ENCODE measurements around the gene PHF1.
"Not testable (repeated sequence)": the region's sequence is repeated elsewhere in the genome, so short reads cannot be mapped to it uniquely, and the experiment has no call there.

Gene PHF1

GRCh38 chr6:33410711-33411631, at the start of gene PHF1:
Gene PHF1, plus strand, starts transcription at chr6:33411014. Its CDS starts 1,250 bp downstream, at chr6:33412264.
- peak; percentile 10 for TF ChIP-seq CTCF (IDR thresholded peaks at IDR 0.05)
- peak within 1 kb of the TSS; percentile 75 to 82 for H3K4me3 ChIP-seq (ENCODE audit: low read depth in 1 of 2, low read length in 1 of 2)
- no peaks in the 10 kb centered on the region for H3K27me3 ChIP-seq
- H3K36me3 ChIP-seq: peaks cover 40% of the 10 kb centered on the region
- peaks cover 18 to 25% of the 10 kb centered on the region in 2 experiments for H3K4me1 ChIP-seq (ENCODE audit: control insufficient read depth in 1 of 2, insufficient read depth in 1 of 2, low read depth in 1 of 2, low read length in 1 of 2)
- peak within 1 kb of the TSS; percentile 98 for H3K27ac ChIP-seq
- H3K9me3 ChIP-seq: no peaks in the 10 kb centered on the region

- not testable (repeated sequence) for H3K36me3 ChIP-seq; H3K4me3 ChIP-seq (ENCODE audit: low read depth in 1 of 2, low read length in 1 of 2); H3K9me3 ChIP-seq; H3K27ac ChIP-seq; H3K27me3 ChIP-seq; H3K4me1 ChIP-seq (ENCODE audit: control insufficient read depth in 1 of 2, insufficient read depth in 1 of 2, low read depth in 1 of 2, low read length in 1 of 2)
These were observed 47.3 kb upstream of the PHF1 start for GRCh38 chr6:33363486-33363885.

DNA sequence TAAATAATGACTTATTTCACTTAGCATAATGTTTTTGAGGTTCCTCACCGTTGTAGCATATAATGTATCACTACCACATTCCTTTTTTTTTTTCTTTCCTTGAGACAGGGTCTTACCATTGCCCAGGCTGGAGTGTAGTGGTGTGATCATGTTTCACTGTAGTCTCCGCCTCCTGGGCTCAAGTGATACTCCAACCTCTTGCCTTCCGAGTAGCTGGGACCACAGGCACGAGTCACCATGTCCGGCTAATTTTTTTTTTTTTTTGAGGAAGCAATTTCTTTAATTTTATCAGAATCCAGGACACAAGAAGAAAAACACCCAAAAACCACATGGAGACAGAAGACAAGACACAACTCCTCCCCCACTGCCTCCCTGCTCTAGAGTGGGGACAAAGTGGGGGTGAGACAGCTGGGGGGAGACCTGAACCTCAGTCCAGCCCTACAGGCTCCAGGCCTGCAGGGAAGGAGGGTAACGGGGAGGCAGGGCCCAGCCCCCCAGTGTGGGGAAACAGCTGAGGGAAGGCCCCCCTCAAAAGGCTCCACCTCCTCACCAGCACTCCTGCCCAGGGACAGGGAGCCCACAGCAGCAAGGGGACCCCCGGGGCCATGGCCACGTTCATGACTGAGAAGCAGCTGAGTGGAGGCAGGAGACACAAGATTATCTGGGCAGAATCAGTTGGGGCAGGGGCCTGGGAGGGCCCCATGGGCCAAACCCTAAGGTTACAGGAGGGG, 46.2 kb upstream of the PHF1 start:
- not testable (repeated sequence) for H3K27me3 ChIP-seq; H3K27ac ChIP-seq; H3K9me3 ChIP-seq; H3K4me3 ChIP-seq (ENCODE audit: low read depth in 1 of 2, low read length in 1 of 2); H3K4me1 ChIP-seq (ENCODE audit: control insufficient read depth in 1 of 2, insufficient read depth in 1 of 2, low read depth in 1 of 2, low read length in 1 of 2); H3K36me3 ChIP-seq

DNA sequence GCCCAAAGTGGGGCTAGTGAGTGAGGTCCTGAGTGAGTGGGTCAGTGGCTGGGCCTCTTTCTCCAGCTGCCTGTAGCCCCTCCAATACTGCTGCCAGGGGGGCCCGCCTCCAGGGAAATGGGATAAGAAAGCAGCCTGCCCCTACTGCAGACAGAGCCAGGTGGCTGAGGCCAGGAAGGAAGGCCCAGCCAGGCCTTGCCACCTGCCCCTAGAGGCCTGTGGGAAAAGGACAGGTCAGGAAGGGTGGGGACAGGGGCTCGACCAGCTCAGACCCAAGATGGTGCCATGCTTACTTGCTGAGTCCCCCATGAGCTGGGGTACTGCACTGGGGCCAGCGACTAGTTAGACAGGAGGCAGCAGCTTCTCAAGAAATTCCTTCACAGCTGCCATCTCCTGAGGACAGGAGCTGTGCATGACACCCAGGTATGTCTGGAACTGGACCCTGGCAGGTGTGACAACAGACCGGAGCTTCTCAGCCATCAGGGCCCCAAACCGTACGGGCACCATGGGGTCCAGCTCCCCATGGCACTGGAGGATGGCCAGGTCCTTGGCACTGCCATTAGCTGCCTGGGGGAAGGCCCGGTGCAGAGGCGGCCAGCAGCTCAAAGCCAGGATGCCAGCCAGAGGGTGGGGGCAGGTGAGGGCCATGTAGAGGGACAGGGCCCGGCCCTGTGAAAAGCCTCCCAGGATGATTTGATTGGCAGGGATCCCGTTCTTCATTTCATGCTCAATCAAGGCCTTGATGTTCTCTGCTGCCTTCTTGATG, 45.4 kb upstream of the PHF1 start:
- H3K9me3 ChIP-seq; H3K36me3 ChIP-seq; H3K27ac ChIP-seq; H3K4me1 ChIP-seq (ENCODE audit: control insufficient read depth in 1 of 2, insufficient read depth in 1 of 2, low read depth in 1 of 2, low read length in 1 of 2); H3K27me3 ChIP-seq; H3K4me3 ChIP-seq (ENCODE audit: low read depth in 1 of 2, low read length in 1 of 2): not testable (repeated sequence)

DNA sequence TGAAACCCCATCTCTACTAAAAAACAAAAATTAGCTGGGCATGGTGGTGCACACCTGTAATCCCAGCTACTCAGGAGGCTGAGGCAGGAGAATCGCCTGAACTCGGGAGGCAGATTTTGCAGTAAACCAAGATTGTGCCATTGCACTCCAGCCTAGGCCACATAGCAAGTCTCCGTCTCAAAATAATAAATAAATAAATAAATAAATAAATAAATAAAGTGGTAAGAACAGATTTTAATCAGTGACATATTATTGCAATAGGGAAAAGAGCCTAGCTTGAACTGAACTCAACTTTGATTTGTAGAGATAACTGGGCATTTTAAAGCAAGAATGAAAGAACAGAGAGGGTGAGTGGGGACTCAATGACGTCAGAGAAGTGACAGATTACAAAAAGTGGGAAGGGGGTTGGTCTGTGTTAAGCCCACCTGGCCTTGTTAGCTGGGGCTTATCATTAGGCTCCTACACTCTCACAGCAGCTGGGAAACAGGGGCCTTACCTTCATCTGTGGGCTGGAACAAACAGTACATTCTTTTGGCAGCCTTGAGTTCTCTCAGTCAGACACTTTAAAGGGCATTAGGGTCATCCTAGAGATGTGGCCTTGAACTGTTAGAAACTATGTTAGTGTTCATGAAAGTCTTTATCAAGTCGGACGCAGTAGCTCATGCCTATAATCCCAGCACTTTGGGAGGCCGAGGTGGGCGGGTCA, 43.7 kb upstream of the PHF1 start:
- Histone ChIP-seq H3K36me3 (no peaks in the 10 kb centered on the region), H3K27ac (no peak overlapping the region), H3K4me3 (ENCODE audit: low read depth in 1 of 2, low read length in 1 of 2) (no peak overlapping the region), H3K27me3 (no peaks in the 10 kb centered on the region), H3K4me1 (ENCODE audit: control insufficient read depth in 1 of 2, insufficient read depth in 1 of 2, low read depth in 1 of 2, low read length in 1 of 2) (no peaks in the 10 kb centered on the region), H3K9me3 (no peaks in the 10 kb centered on the region)
- TF ChIP-seq CTCF (IDR thresholded peaks at IDR 0.05): no peak

DNA sequence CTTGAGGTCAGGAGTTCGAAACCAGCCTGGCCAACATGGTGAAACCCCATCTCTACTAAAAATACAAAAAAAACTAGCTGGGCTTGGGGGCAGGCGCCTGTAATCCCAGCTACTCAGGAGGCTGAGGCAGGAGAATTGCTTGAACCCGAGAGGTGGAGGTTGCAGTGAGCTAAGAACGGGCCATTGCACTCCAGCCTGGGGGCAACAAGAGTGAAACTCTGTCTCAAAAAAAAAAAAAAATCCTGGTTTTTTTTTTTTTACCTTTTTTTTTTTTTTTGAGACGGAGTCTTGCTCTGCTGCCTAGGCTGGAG, 43.1 kb upstream of the PHF1 start:
- not testable (repeated sequence) for H3K36me3 ChIP-seq; H3K27ac ChIP-seq; H3K9me3 ChIP-seq; H3K4me3 ChIP-seq (ENCODE audit: low read depth in 1 of 2, low read length in 1 of 2); H3K27me3 ChIP-seq; H3K4me1 ChIP-seq (ENCODE audit: control insufficient read depth in 1 of 2, insufficient read depth in 1 of 2, low read depth in 1 of 2, low read length in 1 of 2)

DNA sequence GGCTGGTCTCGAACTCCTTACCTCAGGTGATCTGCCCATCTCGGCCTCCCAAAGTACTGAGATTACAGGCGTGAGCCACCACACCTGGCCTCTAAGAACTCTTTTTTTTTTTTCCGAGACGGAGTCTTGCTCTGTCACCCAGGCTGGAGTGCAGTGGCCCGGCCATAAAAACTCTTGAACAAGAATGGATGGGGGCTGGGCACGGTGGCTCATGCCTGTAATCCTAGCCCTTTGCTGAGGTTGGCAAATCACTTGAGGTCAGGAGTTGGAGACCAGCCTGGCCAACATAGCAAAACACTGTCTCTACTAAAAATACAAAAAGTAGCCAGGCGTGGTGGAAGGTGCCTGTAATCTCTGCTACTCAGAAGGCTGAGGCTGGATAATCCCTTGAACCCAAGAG, 38.9 kb upstream of the PHF1 start:
- H3K27ac ChIP-seq; H3K27me3 ChIP-seq; H3K36me3 ChIP-seq; H3K4me3 ChIP-seq (ENCODE audit: low read depth in 1 of 2, low read length in 1 of 2); H3K9me3 ChIP-seq: not testable (repeated sequence)
- peaks cover 29 to 32% of the 10 kb centered on the region in 2 experiments for H3K4me1 ChIP-seq (ENCODE audit: control insufficient read depth in 1 of 2, insufficient read depth in 1 of 2, low read depth in 1 of 2, low read length in 1 of 2)

All from neutrophil (primary cell).